HepG2 (cell line): ENCODE measurements around the gene ZNF548. TPM values are rescaled to one million over a fixed set of nuclear protein-coding genes. Genes with fewer than 3 reads are reported as not detected.
A peak's percentile ranks its signal among the peaks of the same experiment; 100 is the strongest.

Experiments
- AHR ChIP-seq: IDR thresholded peaks from 2 replicates; pipeline ENCODE4 v1.6.1; 2018; ENCODE audit warnings: missing genetic modification reagents, missing compliant biosample characterization
- AKAP8 ChIP-seq: sonication (generic); formaldehyde crosslinking; IDR thresholded peaks from 2 replicates; pipeline ENCODE4 v1.5.1; 2020; ENCODE audit warnings: mild to moderate bottlenecking, missing genetic modification reagents
- ATF6 ChIP-seq: sonication (generic); formaldehyde crosslinking; conservative IDR thresholded peaks from 2 replicates; pipeline ENCODE4 v1.4.0; 2020; ENCODE audit warnings: missing genetic modification reagents
- CEBPG ChIP-seq: IDR thresholded peaks from 2 replicates; pipeline ENCODE4 v1.6.1; 2016
- ELF3 ChIP-seq: IDR thresholded peaks from 2 replicates; pipeline ENCODE4 v1.6.1; 2016; ENCODE audit warnings: missing genetic modification reagents, missing compliant biosample characterization
- FOXO1 ChIP-seq: sonication (generic); formaldehyde crosslinking; IDR thresholded peaks from 2 replicates; pipeline ENCODE4 v1.4.0; 2020; ENCODE audit warnings: missing genetic modification reagents
- JUNB ChIP-seq: sonication (generic); formaldehyde crosslinking; IDR thresholded peaks from 2 replicates; pipeline ENCODE4 v1.8.0; 2022; ENCODE audit warnings: missing genetic modification reagents, mild to moderate bottlenecking, borderline replicate concordance
- MEF2D ChIP-seq: sonication (generic); formaldehyde crosslinking; IDR thresholded peaks from 2 replicates; pipeline ENCODE4 v1.5.1; 2020; ENCODE audit warnings: mild to moderate bottlenecking, missing genetic modification reagents
- PPARG ChIP-seq: conservative IDR thresholded peaks from 2 replicates; pipeline ENCODE4 v1.6.1; 2016; ENCODE audit warnings: missing biosample characterization, missing genetic modification reagents
- RBM39 ChIP-seq: fragments of 200-400 bp; formaldehyde crosslinking; IDR thresholded peaks from one replicate; pipeline ENCODE4 v1.6.1; 2018; ENCODE audit warnings: antibody characterized with exemption, mild to moderate bottlenecking, low read depth, low read length; ENCODE audit not compliant: poor library complexity, severe bottlenecking
- SMAD3 ChIP-seq: sonication (generic); formaldehyde crosslinking; IDR thresholded peaks from 2 replicates; pipeline ENCODE4 v1.4.0; 2020; ENCODE audit warnings: missing genetic modification reagents
- ZBTB46 ChIP-seq: sonication (generic); formaldehyde crosslinking; IDR thresholded peaks from 2 replicates; pipeline ENCODE4 v1.4.0; 2020; ENCODE audit warnings: mild to moderate bottlenecking, missing genetic modification reagents, borderline replicate concordance
- ZC3H13 ChIP-seq: sonication (generic); formaldehyde crosslinking; IDR thresholded peaks from 2 replicates; pipeline ENCODE4 v1.8.1; 2023; ENCODE audit warnings: mild to moderate bottlenecking, missing genetic modification reagents, moderate library complexity
- ZFP36 ChIP-seq: fragments of 150-350 bp; IDR thresholded peaks from 2 replicates; pipeline ENCODE4 v1.6.1; 2018; ENCODE audit warnings: borderline replicate concordance, low read length, low read depth; ENCODE audit not compliant: partially characterized antibody
- ZNF468 ChIP-seq: sonication (generic); formaldehyde crosslinking; IDR thresholded peaks from 2 replicates; pipeline ENCODE4 v1.8.0; 2022; ENCODE audit warnings: mild to moderate bottlenecking, moderate library complexity, missing genetic modification reagents
- ZNF547 ChIP-seq: sonication (generic); formaldehyde crosslinking; IDR thresholded peaks from 2 replicates; pipeline ENCODE4 v1.5.1; 2020; ENCODE audit warnings: mild to moderate bottlenecking, missing genetic modification reagents
- ZNF598 ChIP-seq: sonication (generic); formaldehyde crosslinking; IDR thresholded peaks from 2 replicates; pipeline ENCODE4 v1.5.1; 2020; ENCODE audit warnings: mild to moderate bottlenecking, missing genetic modification reagents, borderline replicate concordance
- ZNF660 ChIP-seq: sonication (generic); formaldehyde crosslinking; IDR thresholded peaks from 2 replicates; pipeline ENCODE4 v1.5.1; 2020; ENCODE audit warnings: mild to moderate bottlenecking, low read depth, missing genetic modification reagents, borderline replicate concordance
- ZNF766 ChIP-seq: sonication (generic); formaldehyde crosslinking; IDR thresholded peaks from 2 replicates; pipeline ENCODE4 v1.5.0; 2020; ENCODE audit warnings: missing genetic modification reagents, borderline replicate concordance
- ZNF770 ChIP-seq: sonication (generic); formaldehyde crosslinking; IDR thresholded peaks from 2 replicates; pipeline ENCODE4 v1.5.0; 2020; ENCODE audit warnings: mild to moderate bottlenecking, missing genetic modification reagents
- ZNF788 ChIP-seq: sonication (generic); formaldehyde crosslinking; IDR thresholded peaks from 2 replicates; pipeline ENCODE4 v1.5.0; 2020; ENCODE audit warnings: mild to moderate bottlenecking, missing genetic modification reagents, borderline replicate concordance
- ZNF891 ChIP-seq: sonication (generic); formaldehyde crosslinking; IDR thresholded peaks from 2 replicates; pipeline ENCODE4 v1.5.0; 2020; ENCODE audit warnings: mild to moderate bottlenecking, missing genetic modification reagents
- polyA plus RNA-seq, 8 experiments: library from polyadenylated mRNA; depleted of rRNA in 3 of 8; stranded (reverse) in 7 of 8; unstranded in 1 of 8; fragments of >200 nt; fragmentation: Illumina TruSeq in 4 of 8; extraction: Trizol in 4 of 8; gene quantifications; 2 replicates each; pipeline versions ENCODE4 v1.2.1 to v1.2.3, GENCODE V29; 2011 to 2016; ENCODE audit warnings: low read depth in 4 of 8, missing spikeins in 1 of 8, mixed read lengths in 1 of 8; ENCODE audit not compliant: insufficient read depth in 1 of 8
- total RNA-seq, 5 experiments: library from RNA; depleted of rRNA; stranded (reverse); fragments of >200 nt; fragmentation: Illumina TruSeq; extraction: Trizol; gene quantifications; 2 replicates each; pipeline ENCODE4 v1.2.3, GENCODE V29; 2016; ENCODE audit warnings: low read depth in 1 of 5
- TF ChIP-seq, protein P1 (sequence below): sonication (generic); formaldehyde crosslinking; IDR thresholded peaks from 2 replicates; pipeline ENCODE4 v1.5.0; 2020; ENCODE audit warnings: missing genetic modification reagents

The ZNF548 gene
- total and polyA plus RNA-seq, 2 of the 13 experiments (the other 11 are each of a cell fraction or from before 2014, with no cell fraction given), result 19.6 to 24.9 TPM

GRCh38 chr19:57435062-57435978, 45.7 kb downstream of the ZNF548 start, which contains the start of gene ZNF749 (continued):
- TF ChIP-seq ZNF770 (CRISPR knock-in tag), result no peak
- no peak for TF ChIP-seq AKAP8
- TF ChIP-seq PPARG, result 0 out of 2 replicates have a peak, but pooled peaks have one; percentile 9
- TF ChIP-seq ZNF660 (CRISPR knock-in tag), result no peak
- no peak for TF ChIP-seq ZNF547
- TF ChIP-seq JUNB, result no peak
- TF ChIP-seq ZNF468, result no peak
- TF ChIP-seq RBM39, result peak; percentile 24
- TF ChIP-seq ZBTB46, result no peak
- TF ChIP-seq SMAD3, result peak; percentile 77
- 0 out of 2 replicates have a peak, but pooled peaks have one; percentile 73 for TF ChIP-seq ATF6
- peak; percentile 56 for TF ChIP-seq MEF2D
- TF ChIP-seq ZNF766, result no peak
- no peak for TF ChIP-seq ZFP36
- no peak for TF ChIP-seq FOXO1 (CRISPR knock-in tag)
- TF ChIP-seq, protein P1, sequence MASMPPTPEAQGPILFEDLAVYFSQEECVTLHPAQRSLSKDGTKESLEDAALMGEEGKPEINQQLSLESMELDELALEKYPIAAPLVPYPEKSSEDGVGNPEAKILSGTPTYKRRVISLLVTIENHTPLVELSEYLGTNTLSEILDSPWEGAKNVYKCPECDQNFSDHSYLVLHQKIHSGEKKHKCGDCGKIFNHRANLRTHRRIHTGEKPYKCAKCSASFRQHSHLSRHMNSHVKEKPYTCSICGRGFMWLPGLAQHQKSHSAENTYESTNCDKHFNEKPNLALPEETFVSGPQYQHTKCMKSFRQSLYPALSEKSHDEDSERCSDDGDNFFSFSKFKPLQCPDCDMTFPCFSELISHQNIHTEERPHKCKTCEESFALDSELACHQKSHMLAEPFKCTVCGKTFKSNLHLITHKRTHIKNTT (CRISPR knock-in tag), result no peak
- peak; percentile 80; the same call in 1 of the 2 replicates for TF ChIP-seq ZC3H13 (CRISPR knock-in tag)
- no peak for TF ChIP-seq ZNF598 (CRISPR knock-in tag)
- peak; percentile 53; the same call in 1 of the 2 replicates for TF ChIP-seq CEBPG (CRISPR knock-in tag)
- TF ChIP-seq ZNF788 (CRISPR knock-in tag), result no peak; the same call in 1 of the 2 replicates
- TF ChIP-seq AHR (CRISPR knock-in tag), result no peak
- TF ChIP-seq ZNF891 (CRISPR knock-in tag), result peak; percentile 86
- TF ChIP-seq ELF3, result 0 out of 2 replicates have a peak, but pooled peaks have one; percentile 11
